OCI-M1 (cell line): Measurements from ENCODE around the gene CXorf38.

ENCODE experiments used
- DNase-seq: peaks from one replicate; lab custom pipeline; 2025; lab: John Stamatoyannopoulos, UW

Gene CXorf38

GRCh38 chrX:40647307-40648197 lies at the start of gene CXorf38:
TSS of gene CXorf38 (minus strand) at chrX:40647561. CDS start at chrX:40647520, 41 bp downstream.
- DNase-seq: peak; percentile 93

DNA sequence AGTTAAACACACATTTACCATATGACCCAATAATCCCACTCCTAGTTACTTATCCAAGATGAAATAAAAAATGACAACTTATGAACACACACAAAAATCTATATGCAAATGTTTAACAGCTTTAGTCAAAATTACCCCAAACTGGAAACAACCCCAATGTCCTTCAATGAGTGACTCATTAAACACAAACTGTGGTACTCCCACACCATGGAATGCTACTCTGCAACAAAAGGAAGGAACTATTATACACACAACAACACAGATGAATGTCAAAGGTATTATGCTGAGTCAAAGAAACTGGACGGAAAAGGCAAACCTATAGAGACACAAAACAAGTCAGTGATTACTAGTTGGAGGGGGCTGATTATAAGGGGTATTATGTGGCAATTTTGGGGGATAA lies 47.4 kb upstream of the CXorf38 start:
- no peak for DNase-seq

GRCh38 chrX:40688929-40689328 lies 41.6 kb upstream of the CXorf38 start:
- no peak for DNase-seq

- DNase-seq: no peak
Measured at GRCh38 chrX:40687169-40687568, 39.8 kb upstream of the CXorf38 start.

DNA sequence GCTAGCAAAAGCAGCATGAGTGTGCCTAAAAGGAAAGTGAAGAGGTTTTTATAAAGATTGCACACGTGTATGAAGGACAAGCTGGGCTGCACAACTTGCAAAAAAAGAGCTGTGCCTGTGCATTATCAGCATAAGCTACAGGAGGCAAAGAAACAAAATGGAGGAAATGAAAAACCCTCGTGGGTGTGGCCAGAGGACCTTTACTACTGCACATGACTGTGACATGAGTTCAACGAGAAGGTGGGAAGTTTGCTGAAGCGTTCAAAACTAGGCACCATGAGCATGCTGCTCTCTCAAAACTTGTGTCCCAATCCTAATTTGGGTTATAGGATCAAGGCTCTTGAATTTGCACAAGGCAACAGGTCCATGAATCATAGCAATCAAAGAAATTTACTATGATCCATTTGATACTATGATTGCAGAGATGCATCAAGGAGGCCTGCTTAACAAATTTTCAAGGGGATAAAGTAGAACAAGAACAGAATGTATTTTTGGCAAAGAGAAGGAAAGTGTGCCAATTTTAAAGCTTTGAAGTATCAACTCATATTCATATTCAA lies 38.1 kb upstream of the CXorf38 start:
- DNase-seq: no peak

GRCh38 chrX:40684092-40684491 lies 36.7 kb upstream of the CXorf38 start:
- DNase-seq: no peak

- no peak for DNase-seq
Measured at GRCh38 chrX:40683245-40683644, 35.9 kb upstream of the CXorf38 start.

GRCh38 chrX:40671126-40671525 lies 23.8 kb upstream of the CXorf38 start:
- DNase-seq: no peak

DNA sequence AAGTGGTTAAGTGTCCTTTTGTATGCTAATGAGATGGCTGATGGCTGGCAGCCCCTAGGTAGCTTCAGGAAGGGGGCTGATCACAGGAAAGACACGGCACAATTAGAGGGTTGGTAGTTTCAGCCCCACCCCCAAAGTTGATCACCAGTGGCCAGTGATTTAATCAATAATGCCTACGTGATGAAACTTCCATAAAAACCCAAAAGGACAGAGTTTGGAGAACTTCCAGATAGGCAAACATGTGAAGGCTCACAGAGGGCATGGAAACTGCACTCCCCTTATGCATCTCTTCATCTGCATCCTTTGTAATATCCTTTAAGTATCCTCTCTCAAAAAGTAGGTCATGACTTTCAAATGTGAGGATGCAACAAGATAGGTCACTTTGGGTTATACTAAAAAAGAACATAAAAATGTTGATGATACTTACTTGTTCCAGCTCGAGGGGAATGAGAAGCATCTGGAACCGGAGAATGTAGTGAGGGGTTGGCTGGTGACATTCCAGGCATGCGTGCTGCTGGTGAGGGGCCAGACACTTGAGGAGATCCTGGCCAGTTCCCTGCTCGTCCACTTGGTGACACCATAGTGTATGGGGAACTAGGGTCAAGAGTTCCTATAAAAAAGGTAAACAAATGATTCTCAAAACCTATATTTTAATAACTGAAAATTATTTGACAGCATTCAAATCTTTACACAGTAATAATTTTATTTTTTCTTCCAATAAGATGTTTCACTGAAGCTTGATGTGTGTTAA lies 16.7 kb upstream of the CXorf38 start:
- DNase-seq: peak; percentile 3

- DNase-seq: no peak
Measured at GRCh38 chrX:40663078-40663740, 15.8 kb upstream of the CXorf38 start.

DNA sequence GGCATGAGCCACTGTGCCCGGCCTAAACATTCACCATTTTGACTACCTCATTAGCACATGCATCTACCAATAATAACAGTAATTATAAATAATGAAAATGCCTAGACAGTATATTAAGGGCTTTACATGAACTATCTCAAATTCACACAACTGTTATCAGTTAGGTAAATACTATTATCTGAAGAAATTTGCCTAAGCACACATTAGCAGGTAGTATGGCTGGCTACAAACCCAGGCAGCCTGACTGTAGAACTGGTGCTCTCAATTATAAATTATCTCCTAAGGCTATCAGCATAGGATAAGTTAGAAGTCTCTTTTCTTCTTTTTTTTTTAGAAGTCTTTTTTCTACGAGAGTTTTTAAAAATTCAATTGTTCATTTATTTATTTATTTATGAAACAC lies 14.1 kb upstream of the CXorf38 start:
- no peak for DNase-seq

DNA sequence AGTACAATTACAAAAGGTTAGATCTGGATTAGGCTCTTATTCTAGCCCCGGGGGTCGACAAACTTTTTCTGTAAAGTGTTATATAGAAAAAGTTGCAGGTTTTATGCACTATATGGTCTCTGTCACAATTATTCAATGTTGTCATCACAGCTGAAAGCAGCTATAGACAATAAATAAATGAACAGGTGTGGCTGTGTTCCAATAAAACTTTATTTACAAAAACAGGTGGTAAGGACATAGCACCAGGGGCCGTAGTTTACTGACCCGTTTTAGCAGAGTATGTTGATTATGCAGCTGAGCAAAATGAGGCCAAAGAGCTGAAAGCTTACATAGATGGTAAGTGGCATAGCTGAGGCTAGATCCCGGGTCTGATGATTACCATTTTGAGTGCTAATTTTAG lies 13.0 kb upstream of the CXorf38 start:
- no peak for DNase-seq

DNA sequence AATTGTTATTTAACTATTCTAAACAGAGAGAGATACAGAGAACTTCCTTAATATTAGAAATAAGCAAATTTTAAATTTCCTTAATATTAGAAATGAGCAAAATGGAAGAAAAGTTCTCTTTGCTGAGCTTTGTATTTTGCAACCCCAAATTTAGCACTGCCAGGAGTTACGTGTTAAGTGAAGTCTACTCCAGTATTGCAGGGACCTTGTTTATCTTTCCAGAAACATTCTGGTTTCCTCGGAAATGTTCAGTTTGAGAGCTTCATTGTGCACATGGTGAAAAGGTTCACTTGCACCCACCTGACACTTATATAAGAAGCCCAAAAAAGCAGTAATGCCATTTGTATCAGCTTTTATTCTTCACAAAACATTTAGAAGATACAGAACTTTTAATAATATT lies 6.2 kb upstream of the CXorf38 start:
- no peak for DNase-seq

GRCh38 chrX:40652664-40653063 lies 5.3 kb upstream of the CXorf38 start:
- no peak for DNase-seq

GRCh38 chrX:40651620-40652223 lies 4.4 kb upstream of the CXorf38 start:
- peak; percentile 74 for DNase-seq

- peak; percentile 42 for DNase-seq
Measured at GRCh38 chrX:40646489-40647306, 663 bp downstream of the CXorf38 start.

DNA sequence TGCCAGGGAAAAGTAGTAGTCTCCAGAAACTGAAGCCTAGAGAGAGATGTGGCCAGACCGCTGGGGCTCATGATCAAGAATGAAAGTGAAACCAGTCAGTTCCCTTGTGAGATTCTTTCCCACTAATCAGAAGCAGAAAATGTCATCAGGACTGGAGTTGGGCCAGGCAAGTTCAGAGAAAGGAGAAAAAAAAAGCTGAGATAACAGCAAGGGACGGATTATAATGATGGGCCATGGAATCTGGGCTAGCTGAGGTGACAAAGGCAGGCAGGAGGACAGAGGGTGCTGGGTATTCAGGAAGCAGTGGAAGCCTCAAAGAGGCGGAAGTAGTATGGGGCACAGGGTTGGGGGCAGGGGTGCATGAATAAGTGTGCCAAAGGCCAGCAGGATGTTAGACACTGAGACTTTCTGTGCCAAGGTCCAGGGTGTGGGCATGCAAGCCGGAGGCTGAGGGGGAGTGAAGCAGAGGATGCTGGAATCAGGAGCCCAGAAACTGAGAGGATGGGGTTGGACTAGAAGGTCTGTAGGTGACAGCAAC lies 2.5 kb downstream of the CXorf38 start:
- peak; percentile 92 for DNase-seq

DNA sequence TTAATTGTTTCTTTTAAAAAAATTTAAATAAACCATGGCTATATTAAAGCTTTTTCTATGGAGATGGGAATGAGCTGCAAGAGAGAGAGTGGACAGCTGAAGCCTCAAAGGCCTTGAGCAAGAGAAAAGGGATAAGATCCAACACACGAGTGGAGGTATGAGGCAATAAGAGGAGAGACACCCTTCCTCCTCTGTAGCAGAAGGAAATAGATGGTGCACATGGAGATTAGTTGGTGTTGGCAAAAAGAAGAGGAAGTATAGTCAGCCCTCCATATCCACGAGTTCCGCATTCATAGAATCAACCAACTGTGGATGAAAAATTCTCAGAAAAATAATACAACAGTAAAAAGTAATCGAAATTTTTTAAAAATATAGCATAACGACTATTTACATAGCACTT lies 3.2 kb downstream of the CXorf38 start:
- peak; percentile 87 for DNase-seq

GRCh38 chrX:40637687-40638086 lies 9.7 kb downstream of the CXorf38 start:
- no peak for DNase-seq

DNA sequence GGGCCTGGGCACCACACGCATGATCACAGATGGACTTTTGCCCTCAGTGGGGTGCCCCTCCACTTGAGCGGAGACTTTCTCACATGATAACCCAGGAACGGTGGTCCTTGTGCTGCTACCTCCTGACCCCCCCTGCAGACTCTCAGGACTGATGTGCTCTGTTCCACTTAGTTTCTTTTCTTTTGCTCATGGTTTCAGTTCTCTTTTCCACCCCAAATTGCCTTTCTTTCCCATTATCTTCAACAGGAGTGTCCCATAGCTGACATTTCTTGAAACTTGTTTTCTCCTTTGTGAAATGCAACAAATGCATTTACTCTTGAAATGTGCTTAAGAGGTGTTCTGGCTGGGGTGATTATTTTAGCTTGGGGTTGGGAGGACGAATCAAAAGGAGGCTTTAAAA lies 15.2 kb downstream of the CXorf38 start:
- no peak for DNase-seq

- no peak for DNase-seq
Measured at GRCh38 chrX:40628506-40628905, 18.9 kb downstream of the CXorf38 start.
